Measurements from ENCODE around the gene SPATA16.

DNA sequence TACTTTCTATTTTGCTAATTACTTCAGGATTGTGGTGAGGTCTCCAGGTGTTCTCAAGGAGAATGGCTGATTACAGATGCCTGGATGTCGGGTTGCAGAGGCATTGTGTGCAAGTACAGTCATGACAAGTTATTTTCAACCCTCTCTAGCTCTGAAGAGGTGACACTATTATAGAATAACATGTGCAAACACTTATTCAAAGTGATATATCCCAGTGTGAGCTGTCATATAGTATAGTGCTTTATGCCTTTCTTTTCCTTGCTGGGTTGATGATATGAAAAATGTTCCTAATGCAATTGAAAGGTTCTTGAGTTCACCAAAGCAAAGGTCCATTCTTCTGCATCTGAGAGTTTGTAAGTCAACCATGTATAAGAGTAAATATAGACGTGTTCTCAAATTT lies 167.2 kb downstream of the SPATA16 start:
- TF ChIP-seq POLR2AphosphoS5 (IDR thresholded peaks at IDR 0.05; ENCODE audit: low read depth) (no peak), EZH2 (IDR thresholded peaks at IDR 0.05; ENCODE audit: low read depth, unreplicated experiment) (no peak), JUNB (IDR thresholded peaks at IDR 0.05; ENCODE audit: unreplicated experiment) (no peak), NANOG (IDR thresholded peaks at IDR 0.05; ENCODE audit: borderline replicate concordance) (no peak)
- TF ChIP-seq, protein P1, sequence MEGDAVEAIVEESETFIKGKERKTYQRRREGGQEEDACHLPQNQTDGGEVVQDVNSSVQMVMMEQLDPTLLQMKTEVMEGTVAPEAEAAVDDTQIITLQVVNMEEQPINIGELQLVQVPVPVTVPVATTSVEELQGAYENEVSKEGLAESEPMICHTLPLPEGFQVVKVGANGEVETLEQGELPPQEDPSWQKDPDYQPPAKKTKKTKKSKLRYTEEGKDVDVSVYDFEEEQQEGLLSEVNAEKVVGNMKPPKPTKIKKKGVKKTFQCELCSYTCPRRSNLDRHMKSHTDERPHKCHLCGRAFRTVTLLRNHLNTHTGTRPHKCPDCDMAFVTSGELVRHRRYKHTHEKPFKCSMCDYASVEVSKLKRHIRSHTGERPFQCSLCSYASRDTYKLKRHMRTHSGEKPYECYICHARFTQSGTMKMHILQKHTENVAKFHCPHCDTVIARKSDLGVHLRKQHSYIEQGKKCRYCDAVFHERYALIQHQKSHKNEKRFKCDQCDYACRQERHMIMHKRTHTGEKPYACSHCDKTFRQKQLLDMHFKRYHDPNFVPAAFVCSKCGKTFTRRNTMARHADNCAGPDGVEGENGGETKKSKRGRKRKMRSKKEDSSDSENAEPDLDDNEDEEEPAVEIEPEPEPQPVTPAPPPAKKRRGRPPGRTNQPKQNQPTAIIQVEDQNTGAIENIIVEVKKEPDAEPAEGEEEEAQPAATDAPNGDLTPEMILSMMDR (conservative IDR thresholded peaks at IDR 0.05; ENCODE audit: low read depth in 2 of 2), result no peak
- TF ChIP-seq, protein P2, sequence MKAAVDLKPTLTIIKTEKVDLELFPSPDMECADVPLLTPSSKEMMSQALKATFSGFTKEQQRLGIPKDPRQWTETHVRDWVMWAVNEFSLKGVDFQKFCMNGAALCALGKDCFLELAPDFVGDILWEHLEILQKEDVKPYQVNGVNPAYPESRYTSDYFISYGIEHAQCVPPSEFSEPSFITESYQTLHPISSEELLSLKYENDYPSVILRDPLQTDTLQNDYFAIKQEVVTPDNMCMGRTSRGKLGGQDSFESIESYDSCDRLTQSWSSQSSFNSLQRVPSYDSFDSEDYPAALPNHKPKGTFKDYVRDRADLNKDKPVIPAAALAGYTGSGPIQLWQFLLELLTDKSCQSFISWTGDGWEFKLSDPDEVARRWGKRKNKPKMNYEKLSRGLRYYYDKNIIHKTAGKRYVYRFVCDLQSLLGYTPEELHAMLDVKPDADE (IDR thresholded peaks at IDR 0.05), result no peak
